ENCODE results near the gene SCN8A.

Gene SCN8A

DNA sequence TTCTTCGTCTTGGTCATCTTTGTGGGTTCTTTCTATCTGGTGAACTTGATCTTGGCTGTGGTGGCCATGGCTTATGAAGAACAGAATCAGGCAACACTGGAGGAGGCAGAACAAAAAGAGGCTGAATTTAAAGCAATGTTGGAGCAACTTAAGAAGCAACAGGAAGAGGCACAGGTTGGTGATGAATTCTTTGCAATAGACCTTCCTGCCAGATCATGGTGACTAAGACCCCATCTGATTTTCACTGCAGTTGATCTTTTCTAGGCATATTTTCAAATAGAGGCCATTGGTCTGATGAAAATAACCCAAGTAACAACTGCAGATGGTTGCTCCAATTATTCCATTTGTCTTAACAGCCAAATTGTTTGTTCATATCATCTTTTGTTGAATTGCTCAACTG, 114.4 kb downstream of the SCN8A start:
- H3K79me2 ChIP-seq (ENCODE audit: insufficient read depth, low read depth), result no peaks in the 10 kb centered on the region
- no peak overlapping the region for H3K4me2 ChIP-seq
- H3K36me3 ChIP-seq (ENCODE audit: insufficient read depth), result no peaks in the 10 kb centered on the region
- no peaks in the 10 kb centered on the region for H3K27me3 ChIP-seq (ENCODE audit: insufficient read depth, low read depth)
- no peak overlapping the region for H3K9ac ChIP-seq
- H3K27ac ChIP-seq, result no peak overlapping the region
- H3K4me3 ChIP-seq (IDR thresholded peaks at IDR 0.05; ENCODE audit: insufficient read depth, low read depth, low read length), result no peak overlapping the region
- no peaks in the 10 kb centered on the region for H4K20me1 ChIP-seq (ENCODE audit: insufficient read depth)
- no peaks in the 10 kb centered on the region for H3K4me1 ChIP-seq (ENCODE audit: low read depth, poor library complexity, severe bottlenecking)
- TF ChIP-seq, protein P1, sequence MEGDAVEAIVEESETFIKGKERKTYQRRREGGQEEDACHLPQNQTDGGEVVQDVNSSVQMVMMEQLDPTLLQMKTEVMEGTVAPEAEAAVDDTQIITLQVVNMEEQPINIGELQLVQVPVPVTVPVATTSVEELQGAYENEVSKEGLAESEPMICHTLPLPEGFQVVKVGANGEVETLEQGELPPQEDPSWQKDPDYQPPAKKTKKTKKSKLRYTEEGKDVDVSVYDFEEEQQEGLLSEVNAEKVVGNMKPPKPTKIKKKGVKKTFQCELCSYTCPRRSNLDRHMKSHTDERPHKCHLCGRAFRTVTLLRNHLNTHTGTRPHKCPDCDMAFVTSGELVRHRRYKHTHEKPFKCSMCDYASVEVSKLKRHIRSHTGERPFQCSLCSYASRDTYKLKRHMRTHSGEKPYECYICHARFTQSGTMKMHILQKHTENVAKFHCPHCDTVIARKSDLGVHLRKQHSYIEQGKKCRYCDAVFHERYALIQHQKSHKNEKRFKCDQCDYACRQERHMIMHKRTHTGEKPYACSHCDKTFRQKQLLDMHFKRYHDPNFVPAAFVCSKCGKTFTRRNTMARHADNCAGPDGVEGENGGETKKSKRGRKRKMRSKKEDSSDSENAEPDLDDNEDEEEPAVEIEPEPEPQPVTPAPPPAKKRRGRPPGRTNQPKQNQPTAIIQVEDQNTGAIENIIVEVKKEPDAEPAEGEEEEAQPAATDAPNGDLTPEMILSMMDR (conservative IDR thresholded peaks at IDR 0.05; ENCODE audit: low read depth, low read length), result no peak
- no peak overlapping the region for H2AFZ ChIP-seq (ENCODE audit: low read depth)

DNA sequence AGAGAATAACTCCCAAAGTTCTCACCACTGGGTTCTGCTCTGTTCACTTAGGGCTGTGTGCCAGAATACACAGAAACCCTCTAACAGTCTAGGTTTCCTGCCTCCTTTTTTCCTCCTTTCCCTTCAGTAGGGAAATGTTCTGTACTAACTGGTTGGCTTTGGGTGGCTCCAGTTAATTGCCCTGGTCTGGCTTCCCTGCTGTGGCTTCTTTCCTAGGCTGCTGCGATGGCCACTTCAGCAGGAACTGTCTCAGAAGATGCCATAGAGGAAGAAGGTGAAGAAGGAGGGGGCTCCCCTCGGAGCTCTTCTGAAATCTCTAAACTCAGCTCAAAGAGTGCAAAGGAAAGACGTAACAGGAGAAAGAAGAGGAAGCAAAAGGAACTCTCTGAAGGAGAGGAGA, 115.2 kb downstream of the SCN8A start:
- Histone ChIP-seq H2AFZ (ENCODE audit: low read depth) (no peak overlapping the region), H4K20me1 (ENCODE audit: insufficient read depth) (no peaks in the 10 kb centered on the region), H3K4me2 (no peak overlapping the region), H3K79me2 (ENCODE audit: insufficient read depth, low read depth) (no peaks in the 10 kb centered on the region), H3K36me3 (ENCODE audit: insufficient read depth) (no peaks in the 10 kb centered on the region), H3K9ac (no peak overlapping the region), H3K4me3 (IDR thresholded peaks at IDR 0.05; ENCODE audit: insufficient read depth, low read depth, low read length) (no peak overlapping the region), H3K27me3 (ENCODE audit: insufficient read depth, low read depth) (no peaks in the 10 kb centered on the region), H3K27ac (no peak overlapping the region), H3K4me1 (ENCODE audit: low read depth, poor library complexity, severe bottlenecking) (no peaks in the 10 kb centered on the region)
- TF ChIP-seq, protein P1 (conservative IDR thresholded peaks at IDR 0.05; ENCODE audit: low read depth, low read length), result no peak

DNA sequence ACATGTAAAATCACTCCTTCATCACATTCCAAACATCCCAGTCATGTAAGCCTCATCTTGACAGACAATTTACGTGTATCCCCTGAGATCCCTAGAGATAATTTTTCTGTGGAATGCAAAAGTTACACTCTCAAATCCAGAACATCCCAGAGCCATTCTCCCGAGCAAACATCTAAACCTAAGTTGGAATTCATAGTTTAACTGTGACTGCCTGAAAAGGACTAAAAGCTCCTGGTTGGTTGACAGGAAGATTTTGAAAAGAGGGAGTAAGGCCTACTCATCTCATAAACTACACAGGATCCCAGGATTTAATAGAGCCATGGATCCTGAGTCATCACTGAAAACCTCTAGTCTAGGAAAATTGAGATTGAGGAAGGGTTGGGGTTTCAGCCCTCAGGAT, 123.6 kb downstream of the SCN8A start:
- no peaks in the 10 kb centered on the region for H3K27me3 ChIP-seq (ENCODE audit: insufficient read depth, low read depth)
- H3K79me2 ChIP-seq (ENCODE audit: insufficient read depth, low read depth), result no peaks in the 10 kb centered on the region
- no peaks in the 10 kb centered on the region for H4K20me1 ChIP-seq (ENCODE audit: insufficient read depth)
- H3K27ac ChIP-seq, result no peak overlapping the region
- no peak overlapping the region for H3K4me3 ChIP-seq (IDR thresholded peaks at IDR 0.05; ENCODE audit: insufficient read depth, low read depth, low read length)
- TF ChIP-seq, protein P1 (conservative IDR thresholded peaks at IDR 0.05; ENCODE audit: low read depth, low read length), result no peak
- no peaks in the 10 kb centered on the region for H3K4me1 ChIP-seq (ENCODE audit: low read depth, poor library complexity, severe bottlenecking)
- no peak overlapping the region for H3K9ac ChIP-seq
- no peak overlapping the region for H3K4me2 ChIP-seq
- H2AFZ ChIP-seq (ENCODE audit: low read depth), result no peak overlapping the region
- no peaks in the 10 kb centered on the region for H3K36me3 ChIP-seq (ENCODE audit: insufficient read depth)

DNA sequence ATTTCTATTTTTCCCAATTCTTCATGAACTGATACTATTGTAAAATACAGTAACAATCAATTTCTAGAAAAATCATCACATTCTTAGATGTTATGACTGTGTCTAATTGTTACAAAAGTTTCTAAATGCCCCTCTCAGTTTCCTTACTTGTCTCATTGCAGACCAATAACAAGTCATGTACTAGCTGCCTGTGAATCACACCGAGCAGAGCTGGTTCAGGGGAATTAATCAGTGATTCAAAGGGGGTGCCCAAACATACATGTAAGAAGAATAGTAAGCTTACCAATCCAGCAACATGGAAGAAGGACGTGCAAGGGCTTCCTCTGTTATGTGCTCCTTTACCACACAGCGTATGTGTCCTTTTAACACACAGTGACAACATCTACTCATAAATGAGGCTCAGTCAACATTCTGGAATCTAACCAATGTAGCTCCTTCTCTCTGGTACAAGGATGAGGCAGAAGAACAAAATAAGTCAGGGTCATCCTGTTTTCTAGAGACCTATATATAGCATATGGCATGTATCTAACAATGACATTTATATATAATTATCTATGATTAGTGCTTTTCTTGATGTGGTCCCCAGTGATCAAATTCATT, 126.4 kb downstream of the SCN8A start:
- Histone ChIP-seq H3K79me2 (ENCODE audit: insufficient read depth, low read depth) (no peaks in the 10 kb centered on the region), H3K27ac (no peak overlapping the region), H3K9ac (no peak overlapping the region)

More for the DNA sequence above, 126.4 kb downstream of the SCN8A start:
- H3K4me3 ChIP-seq (IDR thresholded peaks at IDR 0.05; ENCODE audit: insufficient read depth, low read depth, low read length), result no peak overlapping the region
- no peaks in the 10 kb centered on the region for H3K27me3 ChIP-seq (ENCODE audit: insufficient read depth, low read depth)
- H3K4me2 ChIP-seq, result no peak overlapping the region
- H4K20me1 ChIP-seq (ENCODE audit: insufficient read depth), result no peaks in the 10 kb centered on the region
- TF ChIP-seq, protein P1 (conservative IDR thresholded peaks at IDR 0.05; ENCODE audit: low read depth, low read length), result no peak
- no peaks in the 10 kb centered on the region for H3K4me1 ChIP-seq (ENCODE audit: low read depth, poor library complexity, severe bottlenecking)
- no peak overlapping the region for H2AFZ ChIP-seq (ENCODE audit: low read depth)
- H3K36me3 ChIP-seq (ENCODE audit: insufficient read depth), result no peaks in the 10 kb centered on the region
